GM18909 (cell line): ENCODE measurements around the gene FGF14.

Source experiments
- ATAC-seq: cut with Tn5 transposase; IDR thresholded peaks from one replicate; pipeline ENCODE4 v1.9.1; 2021; ENCODE audit warnings: mild to moderate bottlenecking; ENCODE audit not compliant: unreplicated experiment, poor library complexity

Gene FGF14

DNA sequence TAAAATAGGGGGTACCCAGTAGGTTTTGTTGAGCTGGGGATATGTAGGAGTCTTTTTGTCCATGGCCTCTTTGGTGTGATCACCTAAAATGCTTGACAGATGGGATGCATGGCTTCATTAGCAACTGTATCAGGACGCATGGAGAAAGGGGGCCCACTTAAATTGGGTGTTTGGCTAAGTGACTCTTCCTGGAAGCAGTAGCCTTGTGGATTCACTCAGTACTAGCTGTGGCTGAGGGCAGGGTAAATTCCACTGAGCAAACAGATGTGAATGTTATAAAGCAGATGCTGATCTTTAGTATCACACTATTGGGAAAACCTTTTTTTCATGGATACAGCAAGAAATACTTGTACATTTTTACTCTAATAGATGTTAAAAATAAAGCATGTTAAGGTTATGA lies 140.0 kb downstream of the FGF14 start:
- ATAC-seq, result no peak

GRCh38 chr13:102261316-102261715 lies 140.5 kb downstream of the FGF14 start:
- ATAC-seq, result no peak

GRCh38 chr13:102260256-102260655 lies 141.6 kb downstream of the FGF14 start:
- ATAC-seq, result no peak

GRCh38 chr13:102255409-102255808 lies 146.4 kb downstream of the FGF14 start:
- ATAC-seq, result no peak

- no peak for ATAC-seq
Observed at GRCh38 chr13:102251817-102252216, 150.0 kb downstream of the FGF14 start.

DNA sequence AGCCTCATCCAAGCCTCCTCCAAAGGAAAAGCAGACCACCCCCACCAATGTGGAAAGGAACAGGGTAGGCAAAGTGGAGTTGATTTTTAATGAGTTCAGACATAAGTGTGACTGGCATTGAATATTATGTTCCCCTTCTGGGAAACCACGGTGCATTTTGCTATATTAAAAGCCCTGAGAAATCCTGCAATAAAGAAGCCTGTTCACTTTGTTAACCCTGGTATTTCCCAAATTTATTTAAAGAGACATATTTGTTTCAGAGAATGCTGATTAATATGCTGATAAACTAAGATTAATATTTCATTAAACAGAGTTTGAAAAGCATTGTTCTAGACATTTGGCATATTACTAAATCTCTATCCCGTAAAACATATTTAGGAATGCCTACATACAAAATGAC lies 151.4 kb downstream of the FGF14 start:
- no peak for ATAC-seq

GRCh38 chr13:102244607-102245227 lies 157.1 kb downstream of the FGF14 start:
- ATAC-seq, result no peak

GRCh38 chr13:102240110-102240509 lies 161.7 kb downstream of the FGF14 start:
- ATAC-seq, result no peak

- no peak for ATAC-seq
Observed at GRCh38 chr13:102237230-102237629, 164.6 kb downstream of the FGF14 start.

DNA sequence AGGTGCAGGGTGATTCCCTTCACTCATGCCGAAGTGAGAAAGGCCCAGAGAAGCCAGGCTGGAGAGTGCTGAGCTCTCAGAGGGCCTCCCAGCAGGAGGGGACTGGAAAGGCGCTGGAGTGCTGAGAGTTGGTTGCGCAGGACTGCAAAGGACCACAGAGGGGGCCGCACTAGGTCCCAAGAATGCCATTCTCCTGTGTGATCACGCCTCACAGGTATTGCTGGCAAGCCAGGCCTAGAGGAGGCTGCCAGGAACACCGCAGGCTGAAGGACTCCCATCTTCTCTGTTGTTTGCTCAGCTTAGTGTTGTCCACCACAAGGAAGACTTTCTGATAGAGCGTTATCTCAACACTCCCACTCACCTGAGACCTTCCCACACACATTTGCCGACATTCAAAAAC lies 165.0 kb downstream of the FGF14 start:
- ATAC-seq, result no peak

DNA sequence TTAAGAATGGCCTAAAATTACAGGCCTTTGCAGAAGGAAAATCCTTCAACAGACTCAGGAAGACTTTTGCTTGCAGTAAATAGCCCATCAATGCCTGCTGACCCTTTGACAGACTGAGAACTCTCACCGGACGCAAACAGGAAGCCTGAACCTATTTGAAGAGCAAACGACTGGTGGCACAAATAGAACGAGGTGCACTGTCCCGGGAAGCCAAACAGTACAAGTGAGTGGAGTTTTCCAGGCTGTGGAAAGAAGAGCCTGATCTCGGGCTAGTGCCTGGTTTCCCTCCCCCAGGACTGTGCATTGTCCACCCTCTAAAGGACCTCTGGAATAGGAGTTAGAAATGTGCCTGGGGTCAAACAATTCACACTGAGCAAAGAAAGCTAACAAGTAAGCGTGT lies 165.5 kb downstream of the FGF14 start:
- ATAC-seq, result no peak

DNA sequence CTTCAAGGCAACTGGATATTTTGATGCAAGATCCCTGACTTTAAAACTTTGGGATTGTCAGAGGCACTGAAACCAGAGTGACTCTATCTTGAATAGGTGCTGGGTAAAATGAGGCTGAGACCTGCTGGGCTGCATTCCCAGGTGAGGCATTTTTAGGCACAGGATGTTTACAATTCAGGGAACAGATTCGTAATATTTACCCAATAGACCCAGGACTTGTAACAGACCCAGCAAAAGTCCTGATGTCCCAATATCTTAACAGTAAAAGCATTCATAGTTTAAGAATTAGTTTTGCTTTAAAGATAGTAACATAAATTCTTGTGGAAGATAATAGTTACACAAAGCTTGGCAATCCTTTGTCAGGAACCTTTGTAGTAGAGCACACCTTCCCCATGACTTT lies 166.2 kb downstream of the FGF14 start:
- no peak for ATAC-seq

- ATAC-seq, result no peak
Observed at GRCh38 chr13:102234618-102235017, 167.2 kb downstream of the FGF14 start.

- ATAC-seq, result no peak
Observed at GRCh38 chr13:102233566-102234208, 168.2 kb downstream of the FGF14 start.

DNA sequence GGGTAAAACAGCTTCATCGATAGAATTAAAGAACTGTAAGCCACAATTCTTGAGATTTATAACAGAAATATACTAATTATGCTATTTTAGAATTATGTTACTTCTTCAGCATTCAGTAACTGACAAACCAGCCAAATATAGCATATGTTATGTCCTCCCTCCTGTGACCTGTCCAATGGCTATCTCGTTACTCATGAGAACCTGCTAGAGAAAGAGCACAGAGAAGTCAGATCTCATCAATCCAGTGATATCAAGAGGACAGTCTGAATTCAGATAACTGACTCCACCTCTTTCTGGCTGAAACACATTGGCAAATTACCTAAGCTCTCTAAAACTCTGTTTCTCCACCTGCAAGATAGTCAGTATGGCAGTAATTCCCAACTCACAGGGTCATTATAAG lies 170.4 kb downstream of the FGF14 start:
- ATAC-seq, result no peak

- no peak for ATAC-seq
Observed at GRCh38 chr13:102227741-102228140, 174.1 kb downstream of the FGF14 start.

- no peak for ATAC-seq
Observed at GRCh38 chr13:102226591-102226990, 175.3 kb downstream of the FGF14 start.

GRCh38 chr13:102225892-102226291 lies 176.0 kb downstream of the FGF14 start:
- no peak for ATAC-seq

DNA sequence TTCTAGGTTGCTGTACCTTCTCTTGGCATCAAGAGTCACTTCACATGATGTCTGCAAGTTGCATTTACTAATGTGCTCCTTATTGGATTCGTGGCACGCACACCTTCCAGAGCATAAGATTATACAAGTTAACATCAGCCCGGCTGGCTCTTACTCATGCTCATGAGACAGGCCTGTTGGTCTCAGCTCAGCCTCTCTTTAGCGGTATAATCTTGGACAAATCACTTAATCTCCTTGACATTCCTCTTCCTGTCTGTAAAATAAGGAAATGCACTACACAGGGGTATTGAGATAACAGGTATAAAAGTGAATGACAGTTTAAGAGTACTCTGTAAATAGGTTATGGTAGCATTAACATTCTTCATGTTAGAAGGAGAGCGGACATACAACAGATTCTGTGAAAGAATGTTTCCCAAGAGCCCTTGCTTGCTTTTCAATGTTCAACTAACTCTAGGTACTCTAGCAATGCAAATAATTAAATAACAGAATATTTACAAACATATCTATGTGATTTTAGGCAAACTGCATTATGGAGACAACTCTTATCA lies 181.1 kb downstream of the FGF14 start:
- ATAC-seq, result no peak

- ATAC-seq, result no peak
Observed at GRCh38 chr13:102214956-102215355, 186.9 kb downstream of the FGF14 start.

- ATAC-seq, result no peak
Observed at GRCh38 chr13:102212729-102213128, 189.1 kb downstream of the FGF14 start.

GRCh38 chr13:102208347-102208746 lies 193.5 kb downstream of the FGF14 start:
- ATAC-seq, result no peak
